HEK293T (cell line): ENCODE measurements around the gene CD2AP.

Experiments
- CTCF ChIA-PET: fragments of 350-600 bp; formaldehyde crosslinking; extraction: SDS; loops from one replicate; lab custom pipeline; 2021; ENCODE audit warnings: antibody characterized with exemption, inconsistent platforms; lab: Yijun Ruan, JAX
- POLR2A ChIA-PET: fragments of 350-600 bp; formaldehyde crosslinking; extraction: SDS; loops from one replicate; lab custom pipeline; 2020; ENCODE audit warnings: antibody characterized with exemption, inconsistent platforms; lab: Yijun Ruan, JAX
- DNase-seq: peaks from one replicate; pipeline ENCODE4 v3.0.0; 2012; ENCODE audit warnings: mixed read lengths; ENCODE audit errors: extremely low spot score
- ARNT ChIP-seq: fragments of 450-650 bp; IDR thresholded peaks from 2 replicates; pipeline ENCODE4 v1.6.1; 2017; ENCODE audit warnings: mild to moderate bottlenecking
- BHLHE40 ChIP-seq: fragments of 450-650 bp; IDR thresholded peaks from 2 replicates; pipeline ENCODE4 v1.6.1; 2016; ENCODE audit warnings: mild to moderate bottlenecking, moderate library complexity, borderline replicate concordance
- CTBP1 ChIP-seq: fragments of 450-650 bp; IDR thresholded peaks from 2 replicates; pipeline ENCODE4 v1.6.1; 2016; ENCODE audit warnings: borderline replicate concordance
- ELF4 ChIP-seq: fragments of 450-650 bp; IDR thresholded peaks from 2 replicates; pipeline ENCODE4 v1.6.1; 2017; ENCODE audit warnings: antibody characterized with exemption
- FOXA1 ChIP-seq: fragments of 450-650 bp; IDR thresholded peaks from 2 replicates; pipeline ENCODE4 v1.6.1; 2016; ENCODE audit warnings: mild to moderate bottlenecking
- FOXK2 ChIP-seq: fragments of 450-650 bp; IDR thresholded peaks from 2 replicates; pipeline ENCODE4 v1.6.1; 2016; ENCODE audit warnings: mild to moderate bottlenecking
- FOXM1 ChIP-seq: fragments of 450-650 bp; IDR thresholded peaks from 2 replicates; pipeline ENCODE4 v1.6.1; 2017; ENCODE audit warnings: mild to moderate bottlenecking, borderline replicate concordance
- HDGF ChIP-seq: fragments of 450-650 bp; IDR thresholded peaks from 2 replicates; pipeline ENCODE4 v1.6.1; 2017; ENCODE audit warnings: antibody characterized with exemption, borderline replicate concordance
- L3MBTL2 ChIP-seq: fragments of 450-650 bp; conservative IDR thresholded peaks from 2 replicates; pipeline ENCODE4 v1.6.1; 2016; ENCODE audit warnings: mild to moderate bottlenecking
- LEF1 ChIP-seq: fragments of 450-650 bp; IDR thresholded peaks from 2 replicates; pipeline ENCODE4 v1.6.1; 2017; ENCODE audit warnings: mild to moderate bottlenecking, borderline replicate concordance
- NFRKB ChIP-seq: fragments of 450-650 bp; IDR thresholded peaks from 2 replicates; pipeline ENCODE4 v1.6.1; 2016; ENCODE audit warnings: mild to moderate bottlenecking, moderate library complexity
- SP1 ChIP-seq: fragments of 450-650 bp; IDR thresholded peaks from 2 replicates; pipeline ENCODE4 v1.6.1; 2017
- SUZ12 ChIP-seq: fragments of 450-650 bp; IDR thresholded peaks from 2 replicates; pipeline ENCODE4 v1.6.1; 2016; ENCODE audit warnings: mild to moderate bottlenecking
- TARDBP ChIP-seq: fragments of 450-650 bp; IDR thresholded peaks from 2 replicates; pipeline ENCODE4 v1.6.1; 2016
- ZNF384 ChIP-seq: fragments of 450-650 bp; IDR thresholded peaks from 2 replicates; pipeline ENCODE4 v1.6.1; 2016
- TF ChIP-seq, protein P1 (sequence below): fragments of 450-650 bp; IDR thresholded peaks from 2 replicates; pipeline ENCODE4 v1.6.1; 2016

The CD2AP gene

DNA sequence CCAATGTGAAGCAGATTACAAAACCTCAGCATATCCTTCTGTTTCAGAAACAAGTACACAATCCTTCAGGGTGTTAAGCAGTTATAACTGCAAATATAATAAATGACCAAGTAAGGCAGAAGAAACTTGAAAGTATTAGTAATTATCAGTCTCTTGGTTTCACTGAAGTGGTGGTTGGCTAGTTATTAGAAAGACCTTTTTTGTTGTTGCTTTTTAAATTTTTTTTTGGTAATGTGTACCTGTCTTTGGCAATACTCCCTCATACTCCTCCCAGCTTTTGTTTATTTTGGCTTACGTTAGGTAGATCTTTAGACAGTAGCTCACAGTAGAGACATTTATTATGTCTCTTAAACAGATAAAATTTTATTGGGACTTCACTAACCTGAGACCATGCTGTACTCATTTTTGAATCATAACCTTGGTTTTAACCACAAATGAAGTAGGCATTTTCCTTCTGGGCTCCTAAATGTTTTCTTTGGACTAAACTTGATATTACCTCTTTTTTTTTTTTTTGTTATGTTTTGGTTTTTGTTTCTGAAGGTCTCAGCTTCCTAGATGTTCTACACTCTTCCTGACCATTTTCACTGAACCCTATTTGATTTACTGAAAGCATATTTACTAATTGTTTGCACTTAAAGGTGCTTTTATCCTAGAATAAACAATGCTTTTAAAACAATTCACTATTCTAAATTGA lies 6.4 kb downstream of the CD2AP start:
- ChIA-PET CTCF (interaction anchor here (0.8 kb wide), 2 partner anchors 69 to 71 kb away, joined by 3 read pairs; no protein-coding TSS in a partner anchor), POLR2A (no interaction called here)
- TF ChIP-seq L3MBTL2, result no peak
- no peak for TF ChIP-seq LEF1
- TF ChIP-seq, protein P1, sequence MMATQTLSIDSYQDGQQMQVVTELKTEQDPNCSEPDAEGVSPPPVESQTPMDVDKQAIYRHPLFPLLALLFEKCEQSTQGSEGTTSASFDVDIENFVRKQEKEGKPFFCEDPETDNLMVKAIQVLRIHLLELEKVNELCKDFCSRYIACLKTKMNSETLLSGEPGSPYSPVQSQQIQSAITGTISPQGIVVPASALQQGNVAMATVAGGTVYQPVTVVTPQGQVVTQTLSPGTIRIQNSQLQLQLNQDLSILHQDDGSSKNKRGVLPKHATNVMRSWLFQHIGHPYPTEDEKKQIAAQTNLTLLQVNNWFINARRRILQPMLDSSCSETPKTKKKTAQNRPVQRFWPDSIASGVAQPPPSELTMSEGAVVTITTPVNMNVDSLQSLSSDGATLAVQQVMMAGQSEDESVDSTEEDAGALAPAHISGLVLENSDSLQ, result peak; percentile 54
- no peak for TF ChIP-seq CTBP1
- no peak for TF ChIP-seq NFRKB
- no peak for TF ChIP-seq FOXM1
- no peak for TF ChIP-seq FOXA1
- DNase-seq, result no peak

DNA sequence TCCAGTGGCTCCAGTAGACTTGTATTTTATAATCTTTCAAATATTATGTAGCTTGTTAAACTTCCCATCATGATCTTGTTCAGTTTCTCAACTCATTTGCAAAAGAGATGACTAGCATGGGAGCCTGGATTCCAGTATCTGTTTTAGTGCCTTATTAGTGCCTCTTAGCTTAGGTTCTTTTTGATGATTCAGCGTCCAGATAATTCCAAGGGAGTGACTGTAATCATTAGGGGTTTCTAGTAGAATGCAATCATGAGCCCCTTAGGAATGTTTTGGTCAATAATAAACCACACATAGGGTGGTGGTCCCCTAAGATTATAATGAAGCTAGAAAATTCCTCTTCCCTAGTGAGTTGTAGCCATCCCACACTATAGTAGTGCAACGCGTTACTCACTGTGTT lies 7.0 kb downstream of the CD2AP start:
- ChIA-PET POLR2A (no interaction called here), CTCF (interaction anchor here (0.8 kb wide), 1 partner anchor 70 kb away, joined by 3 read pairs; no protein-coding TSS in a partner anchor)
- no peak for DNase-seq
- no peak for TF ChIP-seq L3MBTL2
- no peak for TF ChIP-seq ELF4

DNA sequence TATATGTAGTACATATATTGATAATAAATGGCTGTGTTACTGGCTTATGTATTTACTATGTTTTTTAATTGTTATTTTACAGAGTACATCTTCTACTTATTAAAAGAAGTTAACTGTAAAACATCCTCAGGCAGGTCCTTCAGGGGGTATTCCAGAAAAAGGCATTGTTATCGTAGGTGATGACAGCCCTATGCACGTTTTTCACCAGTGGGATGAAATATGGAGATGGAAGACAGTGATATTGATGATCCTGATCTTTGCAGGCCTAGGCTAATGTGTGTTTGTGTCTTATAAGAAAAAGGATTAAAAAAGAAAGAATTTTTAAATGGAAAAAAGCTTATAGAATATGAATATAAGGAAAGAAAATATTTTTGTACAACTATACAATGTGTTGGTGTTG lies 7.5 kb downstream of the CD2AP start:
- CTCF ChIA-PET, result interaction anchor here (1.0 kb wide), 1 partner anchor 147 kb away, joined by 3 read pairs; no protein-coding TSS in a partner anchor
- no peak for DNase-seq
- POLR2A ChIA-PET, result interaction anchor here (2.2 kb wide), 1 partner anchor 8 kb away, joined by 10 read pairs; the partner anchor contains the start of gene CD2AP
- TF ChIP-seq, protein P1, result no peak
- TF ChIP-seq SP1, result no peak
- no peak for TF ChIP-seq FOXK2
- no peak for TF ChIP-seq FOXA1
- no peak for TF ChIP-seq NFRKB
- TF ChIP-seq ARNT, result no peak
- no peak for TF ChIP-seq ELF4
- TF ChIP-seq TARDBP, result no peak
- no peak for TF ChIP-seq BHLHE40
- TF ChIP-seq CTBP1, result no peak
- TF ChIP-seq L3MBTL2, result no peak
- TF ChIP-seq ZNF384, result no peak
- no peak for TF ChIP-seq SUZ12
- TF ChIP-seq FOXM1, result no peak
- TF ChIP-seq HDGF, result no peak

DNA sequence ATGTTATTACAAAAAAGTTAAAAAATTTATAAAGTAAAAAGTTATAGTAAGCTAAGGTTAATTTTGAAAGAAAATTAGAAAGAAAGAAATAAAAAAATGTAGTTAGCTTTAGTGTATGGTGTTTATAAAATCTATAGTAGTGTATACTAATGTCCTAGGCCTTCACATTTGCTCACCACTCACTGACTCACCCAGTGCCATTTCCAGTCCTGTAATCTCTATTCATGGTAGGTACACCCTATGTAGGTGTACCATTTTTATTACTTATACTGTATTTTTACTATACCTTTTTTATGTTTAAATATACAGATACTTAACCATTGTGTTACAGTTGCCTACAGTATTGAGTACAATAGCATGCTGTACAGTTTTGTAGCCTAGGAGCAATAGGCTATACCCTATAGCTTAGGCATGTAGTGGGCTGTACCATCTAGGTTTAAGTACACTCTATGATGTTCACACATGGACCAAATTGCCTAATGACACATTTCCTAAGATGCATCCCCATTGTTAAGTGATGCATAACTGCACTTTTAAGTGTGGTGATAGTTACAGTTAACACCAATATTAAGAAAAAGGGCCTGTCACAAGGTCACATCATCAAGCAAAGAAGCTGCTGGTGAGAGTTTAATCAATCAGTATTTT lies 8.0 kb downstream of the CD2AP start:
- ChIA-PET POLR2A (interaction anchor here (2.2 kb wide), 1 partner anchor 8 kb away, joined by 10 read pairs; the partner anchor contains the start of gene CD2AP), CTCF (interaction anchor here (1.0 kb wide), 1 partner anchor 146 kb away, joined by 3 read pairs; no protein-coding TSS in a partner anchor)
- DNase-seq, result no peak
- TF ChIP-seq SP1 (no peak), TARDBP (no peak), NFRKB (no peak), CTBP1 (no peak), ARNT (no peak), SUZ12 (no peak), ELF4 (no peak), L3MBTL2 (no peak), ZNF384 (no peak), FOXK2 (no peak), FOXM1 (no peak), LEF1 (no peak), FOXA1 (no peak), HDGF (no peak), BHLHE40 (no peak)
- TF ChIP-seq, protein P1, result no peak

DNA sequence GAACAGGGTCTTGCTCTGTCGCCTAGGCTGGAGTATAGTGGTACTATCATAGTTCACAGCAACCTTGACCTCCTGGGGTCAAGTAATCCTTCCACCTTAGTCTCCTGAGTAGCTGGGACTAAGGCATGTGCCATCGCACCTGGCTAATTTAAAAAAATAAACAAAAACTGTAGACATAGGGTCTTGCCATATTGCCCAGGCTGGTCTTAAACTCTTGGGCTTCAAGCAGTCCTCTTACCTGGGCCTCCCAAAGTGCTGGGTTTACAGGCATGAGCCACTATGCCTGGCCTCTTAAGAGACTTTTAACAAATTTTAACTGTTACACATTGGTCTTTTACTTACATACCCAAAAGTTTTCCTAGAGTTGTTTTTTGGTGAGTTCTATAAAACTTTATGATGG lies 12.4 kb downstream of the CD2AP start:
- TF ChIP-seq BHLHE40 (no peak), LEF1 (no peak), FOXA1 (no peak), TARDBP (no peak), SP1 (no peak), ZNF384 (no peak), FOXK2 (no peak), FOXM1 (no peak)
- TF ChIP-seq, protein P1, result no peak
- POLR2A ChIA-PET, result no interaction called here
- CTCF ChIA-PET, result no interaction called here
- no peak for DNase-seq
